ENCODE results near the gene PCCA. TPM values are rescaled to one million over a fixed set of nuclear protein-coding genes. Genes with fewer than 3 reads are reported as not detected.

PCCA gene
- total RNA-seq, 1 experiment from 2014 or later, result 52.8 TPM

DNA sequence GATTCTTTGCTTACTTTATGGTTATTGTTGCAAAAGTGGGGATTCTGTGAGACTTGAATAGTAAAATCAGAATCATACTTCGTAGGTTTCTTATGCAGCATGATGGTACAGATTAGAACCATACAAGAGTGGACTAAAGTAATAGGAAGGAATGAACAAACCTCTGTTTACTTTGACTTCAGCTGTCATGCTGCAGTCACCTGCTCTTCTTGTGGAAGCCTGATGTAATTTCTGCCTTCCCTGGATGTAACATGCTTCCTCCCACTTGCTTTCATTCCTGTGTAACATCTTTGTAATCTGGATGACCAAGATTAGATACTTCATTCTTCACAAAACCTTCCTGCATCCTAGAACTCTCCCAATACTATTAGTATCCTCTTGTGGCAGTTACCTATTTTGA is 235.0 kb downstream of the PCCA start:
- no peak overlapping the region for H3K27ac Mint-ChIP-seq
- POLR2A ChIA-PET, result no interaction called here
- peak; percentile 94 for TF ChIP-seq GABPB1 (CRISPR knock-in tag; IDR thresholded peaks at IDR 0.05)
- TF ChIP-seq, protein P1, sequence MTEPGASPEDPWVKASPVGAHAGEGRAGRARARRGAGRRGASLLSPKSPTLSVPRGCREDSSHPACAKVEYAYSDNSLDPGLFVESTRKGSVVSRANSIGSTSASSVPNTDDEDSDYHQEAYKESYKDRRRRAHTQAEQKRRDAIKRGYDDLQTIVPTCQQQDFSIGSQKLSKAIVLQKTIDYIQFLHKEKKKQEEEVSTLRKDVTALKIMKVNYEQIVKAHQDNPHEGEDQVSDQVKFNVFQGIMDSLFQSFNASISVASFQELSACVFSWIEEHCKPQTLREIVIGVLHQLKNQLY (CRISPR knock-in tag; IDR thresholded peaks at IDR 0.05), result no peak
- DNase-seq (ENCODE audit: low spot score), result no peak
- CTCF ChIA-PET, result no interaction called here
- peaks cover 5% of the 10 kb centered on the region for H3K9me3 Mint-ChIP-seq
- no peaks in the 10 kb centered on the region for H3K27me3 Mint-ChIP-seq (ENCODE audit: low read depth)
- peaks cover 20% of the 10 kb centered on the region for H3K36me3 Mint-ChIP-seq
- peaks cover 4% of the 10 kb centered on the region; the same call in 1 of the 2 replicates for H3K4me1 Mint-ChIP-seq
- no peak overlapping the region for H3K4me3 Mint-ChIP-seq
- no peak for ATAC-seq

DNA sequence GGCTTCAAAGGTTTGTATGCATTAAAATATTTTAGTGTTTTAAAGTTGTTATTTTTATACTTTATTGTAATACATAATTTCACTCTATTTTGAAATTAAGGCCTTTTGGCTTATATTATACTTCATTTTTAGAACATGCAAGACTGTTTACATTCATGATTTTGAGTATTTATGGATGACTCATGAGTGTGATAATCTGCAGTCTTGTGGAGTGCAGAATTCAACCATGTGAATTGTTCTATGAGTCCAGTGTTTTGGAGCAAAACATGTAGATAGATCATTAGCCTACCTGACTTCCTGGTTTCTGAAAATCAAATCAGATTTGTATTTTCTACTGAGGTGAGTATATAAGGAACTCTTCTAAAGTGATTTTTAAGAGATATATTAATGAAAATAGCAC is 241.8 kb downstream of the PCCA start:
- ChIA-PET POLR2A (no interaction called here), CTCF (no interaction called here)
- Mint-ChIP-seq H3K9me3 (peaks cover 9% of the 10 kb centered on the region), H3K4me3 (no peak overlapping the region), H3K27me3 (ENCODE audit: low read depth) (no peaks in the 10 kb centered on the region), H3K4me1 (no peaks in the 10 kb centered on the region), H3K27ac (no peak overlapping the region), H3K36me3 (peaks cover 29% of the 10 kb centered on the region)
- ATAC-seq, result no peak
- no peak for DNase-seq (ENCODE audit: low spot score)
- TF ChIP-seq MYBL2 (CRISPR knock-in tag; IDR thresholded peaks at IDR 0.05), result no peak
- TF ChIP-seq NR3C1 (CRISPR knock-in tag; conservative IDR thresholded peaks at IDR 0.05; ENCODE audit: low read depth), result no peak
- TF ChIP-seq CREM (CRISPR knock-in tag; IDR thresholded peaks at IDR 0.05), result no peak
- TF ChIP-seq ZNF121 (CRISPR knock-in tag; IDR thresholded peaks at IDR 0.05), result no peak
- TF ChIP-seq GTF2I (CRISPR knock-in tag; conservative IDR thresholded peaks at IDR 0.05), result no peak
- TF ChIP-seq TEAD4 (CRISPR knock-in tag; IDR thresholded peaks at IDR 0.05), result no peak
- TF ChIP-seq HMGA2 (CRISPR knock-in tag; IDR thresholded peaks at IDR 0.05), result no peak
- no peak for TF ChIP-seq JAZF1 (CRISPR knock-in tag; IDR thresholded peaks at IDR 0.05)
- TF ChIP-seq RELA (CRISPR knock-in tag; IDR thresholded peaks at IDR 0.05; ENCODE audit: borderline replicate concordance), result no peak
- TF ChIP-seq, protein P1 (CRISPR knock-in tag; IDR thresholded peaks at IDR 0.05), result no peak
- no peak for TF ChIP-seq TCF7 (CRISPR knock-in tag; IDR thresholded peaks at IDR 0.05; ENCODE audit: low read depth)
- TF ChIP-seq, protein P2, sequence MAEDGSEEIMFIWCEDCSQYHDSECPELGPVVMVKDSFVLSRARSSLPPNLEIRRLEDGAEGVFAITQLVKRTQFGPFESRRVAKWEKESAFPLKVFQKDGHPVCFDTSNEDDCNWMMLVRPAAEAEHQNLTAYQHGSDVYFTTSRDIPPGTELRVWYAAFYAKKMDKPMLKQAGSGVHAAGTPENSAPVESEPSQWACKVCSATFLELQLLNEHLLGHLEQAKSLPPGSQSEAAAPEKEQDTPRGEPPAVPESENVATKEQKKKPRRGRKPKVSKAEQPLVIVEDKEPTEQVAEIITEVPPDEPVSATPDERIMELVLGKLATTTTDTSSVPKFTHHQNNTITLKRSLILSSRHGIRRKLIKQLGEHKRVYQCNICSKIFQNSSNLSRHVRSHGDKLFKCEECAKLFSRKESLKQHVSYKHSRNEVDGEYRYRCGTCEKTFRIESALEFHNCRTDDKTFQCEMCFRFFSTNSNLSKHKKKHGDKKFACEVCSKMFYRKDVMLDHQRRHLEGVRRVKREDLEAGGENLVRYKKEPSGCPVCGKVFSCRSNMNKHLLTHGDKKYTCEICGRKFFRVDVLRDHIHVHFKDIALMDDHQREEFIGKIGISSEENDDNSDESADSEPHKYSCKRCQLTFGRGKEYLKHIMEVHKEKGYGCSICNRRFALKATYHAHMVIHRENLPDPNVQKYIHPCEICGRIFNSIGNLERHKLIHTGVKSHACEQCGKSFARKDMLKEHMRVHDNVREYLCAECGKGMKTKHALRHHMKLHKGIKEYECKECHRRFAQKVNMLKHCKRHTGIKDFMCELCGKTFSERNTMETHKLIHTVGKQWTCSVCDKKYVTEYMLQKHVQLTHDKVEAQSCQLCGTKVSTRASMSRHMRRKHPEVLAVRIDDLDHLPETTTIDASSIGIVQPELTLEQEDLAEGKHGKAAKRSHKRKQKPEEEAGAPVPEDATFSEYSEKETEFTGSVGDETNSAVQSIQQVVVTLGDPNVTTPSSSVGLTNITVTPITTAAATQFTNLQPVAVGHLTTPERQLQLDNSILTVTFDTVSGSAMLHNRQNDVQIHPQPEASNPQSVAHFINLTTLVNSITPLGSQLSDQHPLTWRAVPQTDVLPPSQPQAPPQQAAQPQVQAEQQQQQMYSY (CRISPR knock-in tag; IDR thresholded peaks at IDR 0.05), result no peak
- TF ChIP-seq, protein P3, sequence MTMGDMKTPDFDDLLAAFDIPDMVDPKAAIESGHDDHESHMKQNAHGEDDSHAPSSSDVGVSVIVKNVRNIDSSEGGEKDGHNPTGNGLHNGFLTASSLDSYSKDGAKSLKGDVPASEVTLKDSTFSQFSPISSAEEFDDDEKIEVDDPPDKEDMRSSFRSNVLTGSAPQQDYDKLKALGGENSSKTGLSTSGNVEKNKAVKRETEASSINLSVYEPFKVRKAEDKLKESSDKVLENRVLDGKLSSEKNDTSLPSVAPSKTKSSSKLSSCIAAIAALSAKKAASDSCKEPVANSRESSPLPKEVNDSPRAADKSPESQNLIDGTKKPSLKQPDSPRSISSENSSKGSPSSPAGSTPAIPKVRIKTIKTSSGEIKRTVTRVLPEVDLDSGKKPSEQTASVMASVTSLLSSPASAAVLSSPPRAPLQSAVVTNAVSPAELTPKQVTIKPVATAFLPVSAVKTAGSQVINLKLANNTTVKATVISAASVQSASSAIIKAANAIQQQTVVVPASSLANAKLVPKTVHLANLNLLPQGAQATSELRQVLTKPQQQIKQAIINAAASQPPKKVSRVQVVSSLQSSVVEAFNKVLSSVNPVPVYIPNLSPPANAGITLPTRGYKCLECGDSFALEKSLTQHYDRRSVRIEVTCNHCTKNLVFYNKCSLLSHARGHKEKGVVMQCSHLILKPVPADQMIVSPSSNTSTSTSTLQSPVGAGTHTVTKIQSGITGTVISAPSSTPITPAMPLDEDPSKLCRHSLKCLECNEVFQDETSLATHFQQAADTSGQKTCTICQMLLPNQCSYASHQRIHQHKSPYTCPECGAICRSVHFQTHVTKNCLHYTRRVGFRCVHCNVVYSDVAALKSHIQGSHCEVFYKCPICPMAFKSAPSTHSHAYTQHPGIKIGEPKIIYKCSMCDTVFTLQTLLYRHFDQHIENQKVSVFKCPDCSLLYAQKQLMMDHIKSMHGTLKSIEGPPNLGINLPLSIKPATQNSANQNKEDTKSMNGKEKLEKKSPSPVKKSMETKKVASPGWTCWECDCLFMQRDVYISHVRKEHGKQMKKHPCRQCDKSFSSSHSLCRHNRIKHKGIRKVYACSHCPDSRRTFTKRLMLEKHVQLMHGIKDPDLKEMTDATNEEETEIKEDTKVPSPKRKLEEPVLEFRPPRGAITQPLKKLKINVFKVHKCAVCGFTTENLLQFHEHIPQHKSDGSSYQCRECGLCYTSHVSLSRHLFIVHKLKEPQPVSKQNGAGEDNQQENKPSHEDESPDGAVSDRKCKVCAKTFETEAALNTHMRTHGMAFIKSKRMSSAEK (CRISPR knock-in tag; IDR thresholded peaks at IDR 0.05; ENCODE audit: borderline replicate concordance), result no peak
- TF ChIP-seq CREB1 (CRISPR knock-in tag; IDR thresholded peaks at IDR 0.05), result no peak
- TF ChIP-seq, protein P4, sequence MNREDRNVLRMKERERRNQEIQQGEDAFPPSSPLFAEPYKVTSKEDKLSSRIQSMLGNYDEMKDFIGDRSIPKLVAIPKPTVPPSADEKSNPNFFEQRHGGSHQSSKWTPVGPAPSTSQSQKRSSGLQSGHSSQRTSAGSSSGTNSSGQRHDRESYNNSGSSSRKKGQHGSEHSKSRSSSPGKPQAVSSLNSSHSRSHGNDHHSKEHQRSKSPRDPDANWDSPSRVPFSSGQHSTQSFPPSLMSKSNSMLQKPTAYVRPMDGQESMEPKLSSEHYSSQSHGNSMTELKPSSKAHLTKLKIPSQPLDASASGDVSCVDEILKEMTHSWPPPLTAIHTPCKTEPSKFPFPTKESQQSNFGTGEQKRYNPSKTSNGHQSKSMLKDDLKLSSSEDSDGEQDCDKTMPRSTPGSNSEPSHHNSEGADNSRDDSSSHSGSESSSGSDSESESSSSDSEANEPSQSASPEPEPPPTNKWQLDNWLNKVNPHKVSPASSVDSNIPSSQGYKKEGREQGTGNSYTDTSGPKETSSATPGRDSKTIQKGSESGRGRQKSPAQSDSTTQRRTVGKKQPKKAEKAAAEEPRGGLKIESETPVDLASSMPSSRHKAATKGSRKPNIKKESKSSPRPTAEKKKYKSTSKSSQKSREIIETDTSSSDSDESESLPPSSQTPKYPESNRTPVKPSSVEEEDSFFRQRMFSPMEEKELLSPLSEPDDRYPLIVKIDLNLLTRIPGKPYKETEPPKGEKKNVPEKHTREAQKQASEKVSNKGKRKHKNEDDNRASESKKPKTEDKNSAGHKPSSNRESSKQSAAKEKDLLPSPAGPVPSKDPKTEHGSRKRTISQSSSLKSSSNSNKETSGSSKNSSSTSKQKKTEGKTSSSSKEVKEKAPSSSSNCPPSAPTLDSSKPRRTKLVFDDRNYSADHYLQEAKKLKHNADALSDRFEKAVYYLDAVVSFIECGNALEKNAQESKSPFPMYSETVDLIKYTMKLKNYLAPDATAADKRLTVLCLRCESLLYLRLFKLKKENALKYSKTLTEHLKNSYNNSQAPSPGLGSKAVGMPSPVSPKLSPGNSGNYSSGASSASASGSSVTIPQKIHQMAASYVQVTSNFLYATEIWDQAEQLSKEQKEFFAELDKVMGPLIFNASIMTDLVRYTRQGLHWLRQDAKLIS (CRISPR knock-in tag; IDR thresholded peaks at IDR 0.05; ENCODE audit: borderline replicate concordance), result no peak
- TF ChIP-seq, protein P5, sequence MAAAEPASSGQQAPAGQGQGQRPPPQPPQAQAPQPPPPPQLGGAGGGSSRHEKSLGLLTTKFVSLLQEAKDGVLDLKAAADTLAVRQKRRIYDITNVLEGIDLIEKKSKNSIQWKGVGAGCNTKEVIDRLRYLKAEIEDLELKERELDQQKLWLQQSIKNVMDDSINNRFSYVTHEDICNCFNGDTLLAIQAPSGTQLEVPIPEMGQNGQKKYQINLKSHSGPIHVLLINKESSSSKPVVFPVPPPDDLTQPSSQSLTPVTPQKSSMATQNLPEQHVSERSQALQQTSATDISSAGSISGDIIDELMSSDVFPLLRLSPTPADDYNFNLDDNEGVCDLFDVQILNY (CRISPR knock-in tag; IDR thresholded peaks at IDR 0.05), result no peak
- TF ChIP-seq, protein P6, sequence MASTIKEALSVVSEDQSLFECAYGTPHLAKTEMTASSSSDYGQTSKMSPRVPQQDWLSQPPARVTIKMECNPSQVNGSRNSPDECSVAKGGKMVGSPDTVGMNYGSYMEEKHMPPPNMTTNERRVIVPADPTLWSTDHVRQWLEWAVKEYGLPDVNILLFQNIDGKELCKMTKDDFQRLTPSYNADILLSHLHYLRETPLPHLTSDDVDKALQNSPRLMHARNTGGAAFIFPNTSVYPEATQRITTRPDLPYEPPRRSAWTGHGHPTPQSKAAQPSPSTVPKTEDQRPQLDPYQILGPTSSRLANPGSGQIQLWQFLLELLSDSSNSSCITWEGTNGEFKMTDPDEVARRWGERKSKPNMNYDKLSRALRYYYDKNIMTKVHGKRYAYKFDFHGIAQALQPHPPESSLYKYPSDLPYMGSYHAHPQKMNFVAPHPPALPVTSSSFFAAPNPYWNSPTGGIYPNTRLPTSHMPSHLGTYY (CRISPR knock-in tag; IDR thresholded peaks at IDR 0.05), result no peak
